Forelimb muscle (tissue), 1 donor: ENCODE measurements around the gene SLC66A3. TPM values are rescaled to one million over a fixed set of nuclear protein-coding genes. Genes with fewer than 3 reads are reported as not detected.
A peak's percentile ranks its signal among the peaks of the same experiment; 100 is the strongest.

Experiments used
- DNase-seq: peaks from one replicate; pipeline ENCODE4 v3.0.0-alpha.2; 2013; ENCODE audit warnings: low read depth
- polyA plus RNA-seq: library from polyadenylated mRNA; unstranded; fragments of 120-200 nt; gene quantifications from one replicate; pipeline ENCODE4 v1.2.1, GENCODE V29; 2013; ENCODE audit not compliant: insufficient read length

Gene SLC66A3
- polyA plus RNA-seq, 1 donor, result 10.6 TPM

DNA sequence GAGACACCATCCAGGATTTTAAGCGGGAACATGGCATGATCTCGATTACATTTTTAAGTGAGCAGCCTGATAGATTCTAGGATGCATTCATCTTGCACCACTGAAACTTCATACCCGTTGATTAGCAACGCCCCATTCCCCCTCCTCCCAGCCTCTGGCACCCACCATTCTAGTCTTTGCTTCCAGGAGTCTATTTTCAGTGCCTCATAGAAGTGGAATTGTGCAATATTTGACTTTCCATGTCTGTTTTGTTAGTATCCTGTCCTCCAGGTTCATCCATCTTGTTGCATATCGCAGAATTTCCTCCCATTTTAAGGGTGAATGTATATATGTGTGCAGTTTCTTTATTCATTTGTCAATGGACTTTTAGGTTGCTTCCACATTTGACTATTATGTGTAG, 20.9 kb upstream of the SLC66A3 start:
- DNase-seq, result no peak

DNA sequence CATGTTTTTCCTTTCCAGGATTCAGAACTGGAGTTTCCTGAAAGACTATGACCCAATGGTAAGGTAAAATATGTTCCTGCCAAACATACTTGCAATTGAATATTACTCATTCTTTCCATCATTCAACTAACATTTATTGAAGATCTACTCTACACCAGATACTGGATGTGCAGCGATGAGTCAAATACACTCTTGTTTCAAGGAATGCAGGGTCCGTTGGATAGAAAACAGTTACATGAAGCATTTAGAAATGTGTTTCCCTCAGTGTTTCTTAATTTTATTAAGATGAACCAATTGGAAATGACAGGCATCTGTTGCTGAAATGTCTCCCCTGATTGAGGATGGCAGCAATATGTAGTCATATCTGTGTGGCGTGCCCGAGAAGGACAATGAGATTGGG, 14.8 kb upstream of the SLC66A3 start:
- DNase-seq, result no peak

DNA sequence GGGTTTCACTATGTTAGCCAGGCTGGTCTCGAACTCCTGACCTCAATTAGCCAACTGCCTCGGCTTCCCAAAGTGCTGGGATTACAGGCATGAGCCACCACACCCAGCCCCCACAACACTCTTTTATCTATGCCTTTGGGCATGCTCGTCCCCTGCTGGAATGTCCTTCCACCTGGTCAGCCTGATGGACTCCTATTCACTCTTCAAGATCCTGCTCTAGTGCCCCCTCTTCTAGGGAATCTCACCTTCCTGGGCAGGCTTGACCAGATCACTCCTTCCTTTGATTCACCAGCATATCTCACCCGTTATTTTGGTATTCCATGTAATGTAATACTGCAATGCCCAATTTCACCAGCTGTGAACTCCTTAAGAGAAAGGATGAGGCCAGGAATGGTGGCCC, 13.9 kb upstream of the SLC66A3 start:
- no peak for DNase-seq

DNA sequence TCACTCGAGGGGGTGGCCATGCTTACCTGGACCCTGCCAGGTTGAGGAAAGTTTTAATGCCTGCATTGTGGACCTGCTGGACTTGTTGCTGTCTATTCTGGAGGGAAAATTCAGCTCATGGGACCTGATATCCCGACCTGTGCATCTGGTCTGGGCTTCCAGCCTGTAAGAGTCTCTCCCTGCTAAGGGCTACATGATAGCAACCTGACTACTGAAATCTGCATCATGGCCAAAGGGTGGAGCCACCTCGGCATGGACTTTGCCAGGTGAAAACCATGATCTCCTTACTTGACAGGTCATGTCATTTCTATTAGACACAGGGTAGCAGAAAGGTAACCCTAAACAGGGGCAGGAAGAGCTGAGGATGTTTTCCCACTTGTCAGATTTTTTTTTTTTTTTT, 12.9 kb upstream of the SLC66A3 start:
- DNase-seq, result no peak

DNA sequence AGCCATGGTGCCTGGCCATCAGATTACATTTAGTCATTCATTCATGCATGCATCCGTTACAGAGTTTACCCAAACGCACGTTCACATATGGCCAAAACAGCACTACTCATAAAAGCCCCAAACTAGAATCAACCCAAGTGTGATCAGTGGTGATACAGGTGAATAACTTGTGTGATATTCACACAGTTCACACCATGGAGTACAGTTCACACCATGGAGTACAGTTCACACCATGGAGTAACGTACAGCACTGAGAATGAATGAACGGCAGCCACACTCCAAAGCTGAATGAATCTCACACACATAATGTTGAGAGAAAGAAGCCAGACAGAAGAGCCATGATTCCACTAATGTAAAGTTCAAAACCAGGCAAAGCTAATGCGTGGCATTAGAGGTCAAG, 12.3 kb upstream of the SLC66A3 start:
- no peak for DNase-seq

DNA sequence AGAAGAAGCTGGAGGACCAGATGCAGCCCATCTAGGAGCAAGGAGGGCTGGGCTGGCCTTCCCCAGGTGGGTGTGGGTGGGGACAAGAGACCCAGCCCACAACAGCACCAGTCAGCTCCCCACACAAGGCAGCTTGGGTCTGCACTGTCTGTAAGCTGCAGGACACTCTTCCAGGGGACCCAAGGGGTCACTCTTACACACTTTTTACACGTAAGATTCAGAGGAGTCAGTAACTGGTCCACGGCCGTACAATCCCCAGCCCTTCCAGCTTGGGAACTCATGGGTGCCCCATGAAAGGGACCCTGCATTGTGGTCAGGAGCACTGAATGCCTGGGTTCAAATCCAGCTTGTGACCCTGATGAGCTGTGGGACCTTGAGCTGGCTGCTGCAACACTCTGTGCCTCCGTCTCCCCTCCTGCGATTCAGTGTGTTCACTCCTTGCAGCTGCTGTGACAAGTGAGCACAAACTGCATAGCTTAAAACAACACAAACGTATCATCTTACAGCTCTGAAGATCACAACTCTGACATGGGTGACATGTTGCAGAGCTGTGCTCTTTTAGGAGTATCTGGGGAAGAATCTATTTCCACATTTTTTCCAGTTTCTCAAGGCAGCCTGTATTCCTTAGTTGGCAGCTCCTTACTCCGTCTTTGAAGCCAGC, 11.1 kb upstream of the SLC66A3 start:
- no peak for DNase-seq

DNA sequence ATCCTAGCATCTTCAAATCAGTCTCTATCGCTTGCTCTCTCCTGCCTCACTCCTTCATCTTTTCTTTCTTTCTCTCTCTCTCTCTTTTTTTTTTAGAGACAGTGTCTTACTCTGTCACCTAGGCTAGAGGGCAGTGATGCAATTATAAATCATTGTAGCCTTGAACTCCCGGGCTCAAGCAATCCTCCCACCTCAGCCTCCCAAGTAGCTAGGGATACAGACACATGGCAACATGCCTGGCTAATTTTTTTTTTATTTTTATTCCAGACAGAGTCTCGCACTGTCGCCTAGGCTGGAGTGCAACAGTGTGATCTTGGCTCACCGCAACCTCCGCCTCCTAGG, 10.6 kb upstream of the SLC66A3 start:
- no peak for DNase-seq

DNA sequence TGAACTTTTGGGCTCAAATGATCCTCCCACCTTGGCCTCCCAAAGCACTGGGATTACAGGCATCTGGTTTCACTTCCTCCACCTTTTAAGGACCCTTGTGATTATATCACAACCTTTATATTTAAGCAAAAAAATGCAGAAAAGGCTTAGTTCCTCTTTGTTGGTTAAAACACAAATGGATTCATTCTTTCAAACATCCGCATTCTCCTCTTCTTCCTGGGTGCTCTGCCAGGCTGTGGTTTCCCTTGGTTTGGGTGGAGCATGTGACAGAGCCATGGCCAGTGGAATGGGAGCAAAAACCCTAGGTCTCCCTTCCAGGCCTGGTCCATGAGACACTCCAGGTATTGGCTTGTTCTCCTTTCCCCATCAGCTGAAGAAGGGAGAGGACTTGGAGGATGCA, 9.9 kb upstream of the SLC66A3 start:
- DNase-seq, result no peak

DNA sequence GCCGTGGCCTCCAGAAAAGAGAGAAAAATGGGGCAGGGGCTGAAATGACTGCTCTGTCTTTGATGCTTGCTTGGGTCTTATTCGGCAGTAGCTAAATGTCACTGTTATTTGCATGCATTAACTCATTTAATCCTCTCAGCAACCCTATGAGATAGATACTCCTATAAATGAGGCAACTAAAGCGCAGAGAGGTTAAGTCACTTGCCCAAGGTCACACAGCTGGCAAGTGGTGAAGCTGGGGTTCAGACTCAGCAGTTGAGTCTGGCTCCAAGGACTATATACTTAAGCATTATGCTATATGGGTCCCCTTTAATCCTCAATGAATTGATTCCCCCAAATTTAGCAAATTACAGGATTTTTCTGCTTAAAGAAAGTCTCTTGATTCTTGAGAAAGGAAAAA, 9.2 kb upstream of the SLC66A3 start:
- no peak for DNase-seq

DNA sequence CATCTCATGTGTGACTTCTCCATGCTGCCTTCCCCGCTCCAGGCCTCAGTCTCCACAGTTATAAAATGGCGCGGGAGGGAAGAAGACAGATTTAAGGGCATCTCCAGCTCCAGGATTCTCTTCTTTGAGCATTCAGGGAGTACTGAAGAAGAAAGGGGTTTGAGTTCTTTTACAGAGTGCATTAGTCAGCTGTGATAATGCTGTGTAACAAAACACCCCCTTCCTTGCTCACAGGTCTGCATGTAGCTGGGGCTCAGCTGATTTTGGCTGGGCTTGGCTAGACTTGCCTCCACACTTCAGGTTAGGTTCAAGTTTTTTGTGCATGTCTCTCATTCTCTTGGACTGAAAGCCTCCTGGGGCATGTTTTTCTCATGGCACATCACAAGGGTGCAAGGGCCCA, 8.0 kb upstream of the SLC66A3 start:
- DNase-seq, result no peak

DNA sequence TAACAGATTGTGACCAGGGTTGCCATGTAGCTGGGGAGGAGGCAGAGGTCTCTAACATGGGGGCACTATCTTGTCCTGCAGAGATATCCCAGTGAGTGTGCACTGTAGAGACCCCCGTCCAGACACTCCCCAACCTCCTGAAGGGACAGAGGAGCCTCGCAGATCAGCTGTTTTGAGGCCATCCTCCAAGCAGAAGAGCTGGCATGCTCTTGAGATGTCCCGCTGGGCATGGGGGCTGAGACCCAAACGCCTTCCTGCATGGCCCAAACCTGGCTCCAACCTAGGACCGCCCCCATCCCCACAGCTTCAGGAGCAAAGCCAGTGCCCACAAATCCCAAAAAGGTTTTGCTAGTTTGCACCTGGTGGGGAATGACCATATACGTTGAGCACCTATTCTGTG, 2.7 kb upstream of the SLC66A3 start:
- DNase-seq, result no peak

DNA sequence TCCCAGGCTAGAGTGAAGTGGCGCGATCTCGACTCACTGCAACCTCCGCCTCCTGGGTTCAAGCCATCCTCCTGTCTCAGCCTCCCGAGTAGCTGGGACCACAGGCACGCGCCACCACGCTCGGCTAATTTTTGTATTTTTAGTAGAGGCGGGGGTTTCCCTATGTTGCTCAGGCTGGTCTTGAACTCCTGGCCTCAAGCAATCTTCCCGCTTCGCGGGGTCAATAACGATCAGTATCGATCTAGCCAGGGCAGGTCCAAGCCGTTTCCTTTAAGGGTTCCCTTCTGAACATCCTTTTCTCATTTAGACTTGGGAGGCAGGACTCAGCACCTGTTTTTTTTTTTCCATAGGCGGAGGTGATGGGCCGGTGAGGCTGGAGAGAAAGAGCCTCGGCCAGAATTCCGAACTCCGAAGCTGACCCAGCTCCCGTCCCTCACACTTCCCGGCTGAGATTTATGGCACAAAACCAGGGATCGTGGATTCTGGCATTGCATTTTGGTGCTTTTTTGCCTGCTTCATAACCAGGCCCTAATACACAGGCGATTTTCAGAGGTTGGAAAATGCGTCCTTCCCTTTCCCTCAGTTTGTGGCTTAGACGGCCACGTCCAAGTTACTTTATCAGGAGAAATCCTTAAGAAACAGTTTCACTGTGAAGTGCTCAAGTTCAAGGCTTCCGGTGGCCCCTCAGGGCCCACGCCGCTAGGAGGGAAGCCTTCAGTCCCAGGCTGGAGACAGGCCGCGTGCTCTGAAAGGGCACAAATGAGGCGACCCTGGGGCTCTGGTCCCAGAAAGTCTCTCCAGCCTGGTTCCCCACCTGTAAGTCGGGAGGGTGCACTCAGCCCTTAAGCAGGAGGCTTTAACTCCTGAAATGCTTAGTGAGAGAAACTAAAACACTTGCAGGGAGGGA, 998 bp upstream of the SLC66A3 start:
- DNase-seq, result no peak

DNA sequence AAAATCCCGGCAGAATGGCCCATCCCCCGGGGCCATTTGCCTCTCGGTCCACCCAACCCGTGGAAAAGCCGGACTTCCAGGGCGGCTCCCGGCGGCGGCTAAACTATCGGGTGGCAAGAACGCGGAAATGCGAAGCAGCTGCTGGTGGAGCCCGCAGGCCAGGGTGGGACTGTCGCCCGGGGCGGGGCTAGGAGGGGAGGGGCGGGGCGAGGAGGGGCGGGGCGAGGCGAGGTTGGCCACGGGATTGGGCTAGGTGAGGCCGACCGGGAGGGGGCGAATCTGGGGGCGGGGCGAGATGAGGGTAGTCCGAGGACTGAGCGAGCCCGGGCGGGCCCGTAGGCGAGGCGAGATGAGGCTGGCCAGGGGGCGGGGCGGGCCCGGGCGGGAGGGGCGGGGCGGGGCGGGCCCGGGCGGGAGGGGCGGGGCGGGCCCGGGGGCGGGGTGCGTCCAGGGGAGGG, 315 bp upstream of the SLC66A3 start:
- DNase-seq, result peak; percentile 65

DNA sequence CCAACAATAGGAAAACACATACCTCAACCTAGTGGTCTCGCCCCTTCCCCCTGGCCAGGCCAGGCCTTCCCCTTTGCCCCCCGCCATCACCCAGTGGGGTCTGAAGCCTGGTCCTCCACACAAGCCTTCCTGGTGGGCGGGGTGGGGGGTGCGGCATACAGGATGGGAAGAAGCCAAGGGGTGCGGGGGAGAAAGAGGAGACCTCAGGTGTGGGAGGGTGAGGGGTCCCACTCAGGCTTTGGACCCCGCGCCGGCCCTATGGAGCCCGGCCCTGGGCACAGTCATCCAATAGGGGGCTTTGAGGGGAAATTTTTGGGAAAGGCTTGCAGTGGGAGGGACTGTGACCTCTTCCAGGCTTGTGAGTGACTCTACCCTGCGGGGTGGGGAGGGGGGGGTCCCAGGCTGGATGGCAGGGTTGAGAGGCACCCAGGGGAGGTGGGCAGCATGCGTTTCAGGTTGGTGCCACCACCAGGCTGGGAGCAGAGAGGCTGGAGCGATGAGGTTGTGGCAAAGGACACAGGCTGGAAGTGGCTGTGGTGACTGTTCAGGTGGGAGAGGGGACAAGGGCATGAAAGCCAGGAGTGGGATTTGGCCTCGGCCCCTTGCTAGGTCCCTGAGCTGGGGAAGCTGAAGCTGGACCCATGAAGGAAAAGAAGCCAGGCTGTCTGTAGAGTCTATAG, 1.3 kb downstream of the SLC66A3 start:
- no peak for DNase-seq

DNA sequence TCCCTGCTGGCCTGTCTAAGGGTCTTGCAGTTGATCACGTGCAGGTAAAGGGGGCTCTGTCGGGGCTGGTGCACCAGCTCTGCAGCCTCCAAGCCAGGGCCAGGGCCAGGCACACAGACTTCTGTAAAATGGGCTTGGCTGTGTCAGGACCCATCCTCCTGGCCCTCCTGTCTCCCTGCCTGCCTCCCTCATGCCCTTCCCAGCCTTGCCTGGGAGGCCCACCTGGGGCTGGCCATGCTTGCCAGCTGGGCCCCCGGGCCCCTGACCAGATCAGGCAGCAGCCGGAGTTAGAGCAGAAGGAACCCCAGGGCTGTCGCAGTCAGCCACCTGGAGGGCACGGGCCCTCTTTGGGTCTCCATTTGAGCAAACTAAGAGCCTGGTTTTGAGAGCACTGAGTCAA, 2.0 kb downstream of the SLC66A3 start:
- no peak for DNase-seq

DNA sequence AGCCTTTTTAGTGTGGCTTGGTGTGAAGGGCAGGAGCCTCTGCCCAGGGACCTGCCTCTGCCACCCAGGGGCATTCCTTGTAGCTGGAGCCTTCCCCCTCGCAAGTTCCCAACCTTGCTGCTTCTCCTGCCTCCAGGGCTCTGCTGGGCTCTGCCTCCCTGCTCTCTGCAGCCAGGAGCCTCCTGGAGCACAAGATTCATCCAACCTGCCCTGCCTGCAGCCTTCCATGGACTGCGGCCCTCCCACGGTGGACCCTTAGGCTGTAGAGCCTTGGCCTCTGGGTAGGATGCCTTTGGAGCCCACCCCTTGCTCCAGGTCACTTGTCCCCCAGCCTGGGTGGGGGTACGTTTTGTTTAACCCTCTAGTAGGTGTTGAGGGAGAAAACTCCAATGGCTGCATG, 2.5 kb downstream of the SLC66A3 start:
- DNase-seq, result no peak

DNA sequence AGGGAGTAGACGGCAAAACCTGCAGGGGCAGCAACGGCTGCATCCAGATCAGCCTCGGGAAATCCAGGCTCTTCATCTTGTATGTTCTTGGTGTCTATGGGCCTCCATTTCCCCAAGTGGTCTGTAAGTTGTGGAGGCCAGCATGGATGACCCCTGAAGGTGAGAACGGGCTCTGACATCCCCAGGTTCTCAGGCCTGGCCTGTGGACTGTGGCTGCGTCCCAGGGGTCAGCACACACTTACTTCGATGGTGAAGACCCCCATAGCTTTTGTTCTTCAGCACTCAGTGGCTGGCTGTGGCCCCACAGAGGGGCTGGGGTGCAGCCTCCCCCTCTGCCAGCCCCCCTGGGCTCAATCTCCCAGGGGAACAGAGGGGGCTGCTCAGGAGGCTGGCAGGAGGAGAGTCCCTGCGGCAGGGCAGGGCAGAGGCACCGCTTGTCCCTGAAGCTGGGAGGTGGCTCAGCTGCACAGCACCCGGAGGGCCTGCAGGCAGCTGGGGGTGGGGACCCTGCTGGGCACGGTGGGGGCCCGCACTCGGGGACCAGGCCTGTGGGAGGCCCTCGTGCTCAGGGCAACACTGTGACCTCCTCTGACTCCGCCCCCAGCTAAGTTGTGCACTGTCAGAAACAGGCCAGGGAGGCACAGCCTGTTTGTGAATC, 3.8 kb downstream of the SLC66A3 start:
- no peak for DNase-seq

DNA sequence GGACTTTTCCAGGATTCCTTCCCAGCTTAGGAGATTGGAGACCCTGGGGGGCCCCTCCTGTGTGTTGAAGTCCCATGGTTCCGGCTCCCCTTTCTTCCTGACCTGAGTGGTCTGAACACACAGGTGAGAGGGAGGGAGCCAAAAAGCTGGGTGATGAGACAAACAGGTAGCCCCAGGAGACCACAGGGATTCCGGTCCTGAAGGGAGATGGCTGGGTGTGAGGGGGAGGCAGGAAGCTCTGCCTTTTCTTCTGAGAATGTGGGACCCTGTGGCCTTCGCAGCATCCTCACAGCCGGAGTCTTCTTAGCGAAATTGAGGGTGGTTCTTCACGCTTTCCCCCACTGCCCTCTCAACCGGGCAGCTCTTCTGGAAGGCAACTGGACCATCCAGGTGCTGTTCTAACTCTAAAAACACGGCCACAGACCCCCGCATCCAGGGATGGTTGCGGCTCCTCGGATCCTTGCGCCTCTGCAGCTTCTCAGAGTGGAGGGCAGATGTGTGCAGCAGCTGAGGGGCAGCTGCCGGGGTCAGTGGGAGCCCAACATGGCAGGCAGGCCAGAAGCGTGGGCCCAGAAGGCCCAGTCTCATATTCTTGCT, 4.4 kb downstream of the SLC66A3 start:
- DNase-seq, result no peak

DNA sequence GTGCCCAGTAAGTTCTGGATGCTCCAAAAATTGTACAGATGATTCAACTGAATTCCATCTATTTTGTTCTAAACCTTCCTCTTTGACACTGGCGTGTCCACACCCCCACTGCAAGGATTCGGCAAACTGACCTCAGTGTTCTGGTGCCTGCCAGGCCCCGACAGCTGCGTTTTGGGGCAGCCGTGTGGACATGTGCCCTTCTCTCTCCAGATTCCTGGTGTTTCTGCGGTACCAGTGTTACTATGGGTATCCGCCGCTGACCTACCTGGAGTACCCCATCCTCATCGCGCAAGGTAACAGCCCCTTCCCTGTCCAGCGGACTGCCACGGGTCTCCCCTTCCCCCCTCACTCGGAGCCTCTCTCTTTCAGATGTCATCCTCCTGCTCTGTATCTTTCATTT, 5.0 kb downstream of the SLC66A3 start:
- no peak for DNase-seq

DNA sequence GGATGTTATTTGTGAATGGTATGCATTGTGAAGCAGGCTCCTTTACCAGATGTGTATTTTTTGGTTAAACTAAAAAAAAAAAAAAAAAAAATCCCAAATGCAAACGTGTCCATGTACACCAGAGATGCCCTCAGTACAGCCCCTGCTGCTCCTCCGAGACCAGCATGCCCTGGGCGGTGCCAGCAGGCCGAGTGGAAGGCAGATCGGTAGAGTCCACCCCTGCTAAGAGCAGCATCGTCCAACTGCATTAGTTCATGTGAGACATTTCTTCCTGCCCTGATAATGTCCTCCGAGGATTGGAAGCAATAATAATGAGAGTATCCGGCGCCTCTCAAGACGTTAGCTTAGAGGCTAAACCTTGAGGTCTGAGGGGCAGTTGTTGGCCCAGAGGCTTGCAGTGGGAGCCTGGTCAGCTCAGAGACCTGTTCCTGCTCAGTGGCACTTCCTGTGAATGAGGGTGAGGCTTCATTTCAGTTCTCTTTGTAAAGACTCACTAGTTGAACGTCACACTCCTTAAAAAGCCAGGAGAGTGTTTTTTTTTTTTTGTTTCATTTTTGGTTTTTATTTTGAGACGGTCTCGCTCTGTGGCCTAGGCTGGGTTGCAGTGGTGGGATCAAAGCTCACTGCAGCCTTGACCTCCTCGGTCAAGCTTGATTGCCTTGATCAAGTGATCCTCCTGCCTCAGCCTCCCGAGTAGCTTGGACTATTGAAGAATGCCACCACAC, 5.6 kb downstream of the SLC66A3 start:
- no peak for DNase-seq

DNA sequence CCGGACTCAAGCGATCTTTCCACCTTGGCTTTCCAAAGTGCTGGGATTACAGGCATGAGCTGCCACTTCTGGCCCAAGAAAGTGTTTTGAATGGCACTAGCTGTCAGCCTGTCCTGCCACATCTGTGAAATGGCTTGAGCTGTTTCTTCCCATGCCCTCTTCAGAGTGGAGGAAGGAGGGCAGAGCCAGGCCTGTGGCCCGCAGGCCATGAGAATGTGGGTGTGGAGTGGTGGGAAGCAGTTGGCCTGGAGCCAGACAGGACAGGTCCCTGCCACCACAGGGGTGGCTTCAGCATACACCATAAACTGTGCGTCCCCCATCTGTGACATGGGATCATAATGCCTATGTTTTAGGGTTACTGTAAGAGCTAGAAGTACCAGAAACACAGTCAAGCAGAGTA, 6.5 kb downstream of the SLC66A3 start:
- DNase-seq, result no peak
